ENCODE measurements around the gene TPST1. TPM values are rescaled to one million over a fixed set of nuclear protein-coding genes. Genes with fewer than 3 reads are reported as not detected.

TPST1 gene
- total RNA-seq, 4 donors from 2014 or later = 24.5 to 60.4 (median 28.2) TPM

DNA sequence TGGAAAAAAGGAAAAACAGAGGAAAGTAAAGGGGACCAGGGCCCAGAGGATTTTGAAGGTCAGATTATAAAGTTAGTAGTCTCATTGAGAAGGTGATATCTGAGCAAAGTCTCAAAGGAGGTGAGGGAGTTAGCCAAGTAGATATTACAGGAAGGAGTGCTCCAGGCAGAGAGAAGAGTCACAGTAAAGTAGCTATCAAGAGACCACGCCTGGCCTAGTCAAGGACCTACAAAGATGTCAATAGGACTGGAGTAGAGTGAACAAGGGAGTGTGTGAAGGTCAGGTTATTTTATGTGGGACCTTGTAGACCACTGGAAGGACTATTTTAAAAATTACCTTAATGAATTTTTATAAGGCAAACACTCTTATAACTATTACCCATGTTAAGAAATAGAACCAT, 64.8 kb downstream of the TPST1 start:
- no peaks in the 10 kb centered on the region for H3K9me3 ChIP-seq
- TF ChIP-seq POLR2A (IDR thresholded peaks at IDR 0.05) = no peak
- TF ChIP-seq, protein P1, sequence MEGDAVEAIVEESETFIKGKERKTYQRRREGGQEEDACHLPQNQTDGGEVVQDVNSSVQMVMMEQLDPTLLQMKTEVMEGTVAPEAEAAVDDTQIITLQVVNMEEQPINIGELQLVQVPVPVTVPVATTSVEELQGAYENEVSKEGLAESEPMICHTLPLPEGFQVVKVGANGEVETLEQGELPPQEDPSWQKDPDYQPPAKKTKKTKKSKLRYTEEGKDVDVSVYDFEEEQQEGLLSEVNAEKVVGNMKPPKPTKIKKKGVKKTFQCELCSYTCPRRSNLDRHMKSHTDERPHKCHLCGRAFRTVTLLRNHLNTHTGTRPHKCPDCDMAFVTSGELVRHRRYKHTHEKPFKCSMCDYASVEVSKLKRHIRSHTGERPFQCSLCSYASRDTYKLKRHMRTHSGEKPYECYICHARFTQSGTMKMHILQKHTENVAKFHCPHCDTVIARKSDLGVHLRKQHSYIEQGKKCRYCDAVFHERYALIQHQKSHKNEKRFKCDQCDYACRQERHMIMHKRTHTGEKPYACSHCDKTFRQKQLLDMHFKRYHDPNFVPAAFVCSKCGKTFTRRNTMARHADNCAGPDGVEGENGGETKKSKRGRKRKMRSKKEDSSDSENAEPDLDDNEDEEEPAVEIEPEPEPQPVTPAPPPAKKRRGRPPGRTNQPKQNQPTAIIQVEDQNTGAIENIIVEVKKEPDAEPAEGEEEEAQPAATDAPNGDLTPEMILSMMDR (IDR thresholded peaks at IDR 0.05) = no peak
- no peaks in the 10 kb centered on the region for H3K27me3 ChIP-seq
- no peaks in the 10 kb centered on the region for H3K36me3 ChIP-seq
- intact Hi-C loops (cut with DNase I) = no loop called here
- H3K4me1 ChIP-seq = peaks cover 0 to 6% of the 10 kb centered on the region in 2 donors
- WGBS, 2 donors = 47 to 61% methylated on average over 1 of the region's 1 CpG
- peak in 1 of 2 donors; percentile 23 for DNase-seq
- H3K4me3 ChIP-seq (replicated peaks in 1 of 3) = no peak overlapping the region
- H3K27ac ChIP-seq = no peak overlapping the region

- Histone ChIP-seq H3K4me3 (replicated peaks in 1 of 3) (no peak overlapping the region), H3K4me1 (peaks cover 0 to 3% of the 10 kb centered on the region in 2 donors), H3K27ac (no peak overlapping the region), H3K36me3 (no peaks in the 10 kb centered on the region), H3K9me3 (no peaks in the 10 kb centered on the region), H3K27me3 (no peaks in the 10 kb centered on the region)
- intact Hi-C loops (cut with DNase I) = no loop called here
- WGBS, 2 donors = 82 to 89% methylated on average over 3 of the region's 3 CpGs
- no peak for DNase-seq
- TF ChIP-seq POLR2A (IDR thresholded peaks at IDR 0.05) = no peak
- TF ChIP-seq, protein P1 (IDR thresholded peaks at IDR 0.05) = no peak
Observed at GRCh38 chr7:66272321-66272720, 67.2 kb downstream of the TPST1 start.

- intact Hi-C loops (cut with DNase I) = no loop called here
- Histone ChIP-seq H3K4me3 (replicated peaks in 1 of 3) (no peak overlapping the region), H3K9me3 (no peaks in the 10 kb centered on the region), H3K36me3 (no peaks in the 10 kb centered on the region), H3K27me3 (no peaks in the 10 kb centered on the region), H3K4me1 (peaks cover under 1 to 4% of the 10 kb centered on the region in 2 donors), H3K27ac (no peak overlapping the region)
- DNase-seq = no peak
- TF ChIP-seq POLR2A (IDR thresholded peaks at IDR 0.05) = no peak
- TF ChIP-seq, protein P1 (IDR thresholded peaks at IDR 0.05) = no peak
- WGBS, 2 donors = 75 to 84% methylated on average over 3 of the region's 3 CpGs
Observed at GRCh38 chr7:66276363-66276762, 71.2 kb downstream of the TPST1 start.

DNA sequence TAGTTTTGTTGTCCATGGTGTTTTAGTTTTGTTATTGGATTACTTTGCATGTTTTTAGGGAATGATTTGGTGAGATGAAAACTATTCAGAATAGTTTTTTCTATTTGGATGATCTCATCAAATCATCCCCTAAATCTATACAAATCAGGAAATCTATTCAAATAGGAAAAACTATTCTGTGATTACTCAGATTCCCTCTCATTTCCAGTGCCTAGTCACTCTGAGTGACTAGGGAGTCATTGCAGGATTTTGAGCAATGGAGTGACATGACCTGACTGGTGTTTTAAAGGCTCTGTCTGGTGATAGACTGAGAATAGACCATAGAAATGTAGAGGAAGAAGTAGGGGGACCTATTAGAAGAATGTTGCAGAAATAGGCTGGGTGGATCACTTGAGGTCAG, 72.4 kb downstream of the TPST1 start:
- intact Hi-C loops (cut with DNase I) = no loop called here
- Histone ChIP-seq H3K36me3 (no peaks in the 10 kb centered on the region), H3K27me3 (no peaks in the 10 kb centered on the region), H3K9me3 (no peaks in the 10 kb centered on the region), H3K4me3 (replicated peaks in 1 of 3) (no peak overlapping the region), H3K4me1 (peaks cover 12 to 15% of the 10 kb centered on the region in 2 donors), H3K27ac (no peak overlapping the region)
- TF ChIP-seq POLR2A (IDR thresholded peaks at IDR 0.05) = no peak
- TF ChIP-seq, protein P1 (IDR thresholded peaks at IDR 0.05) = no peak
- DNase-seq = no peak

- WGBS, 2 donors = 93% methylated on average over 7 of the region's 7 CpGs
Observed at GRCh38 chr7:66279912-66280311, 74.8 kb downstream of the TPST1 start.

More at GRCh38 chr7:66279912-66280311, 74.8 kb downstream of the TPST1 start:
- H3K9me3 ChIP-seq = no peaks in the 10 kb centered on the region
- peaks cover 22 to 23% of the 10 kb centered on the region in 2 donors for H3K4me1 ChIP-seq
- intact Hi-C loops (cut with DNase I) = no loop called here
- no peak overlapping the region for H3K27ac ChIP-seq
- no peak for DNase-seq
- H3K4me3 ChIP-seq (replicated peaks in 1 of 3) = no peak overlapping the region
- TF ChIP-seq POLR2A (IDR thresholded peaks at IDR 0.05) = no peak
- TF ChIP-seq, protein P1 (IDR thresholded peaks at IDR 0.05) = no peak
- H3K27me3 ChIP-seq = no peaks in the 10 kb centered on the region
- no peaks in the 10 kb centered on the region for H3K36me3 ChIP-seq

Measured in thyroid gland (tissue), 4 donors.